ENCODE results near the gene OIT3. TPM values are rescaled to one million over a fixed set of nuclear protein-coding genes. Genes with fewer than 3 reads are reported as not detected.

Gene OIT3
- total RNA-seq, 1 experiment from 2014 or later, result not detected

- intact Hi-C loops (cut with micrococcal nuclease; ENCODE audit: unreplicated experiment), result no loop called here
- H3K27me3 Mint-ChIP-seq (ENCODE audit: insufficient read depth, unreplicated experiment), result no peaks in the 10 kb centered on the region
- H3K4me1 Mint-ChIP-seq (ENCODE audit: low read depth, unreplicated experiment), result no peaks in the 10 kb centered on the region
- Histone ChIP-seq H3K4me1 (no peaks in the 10 kb centered on the region), H3K36me3 (ENCODE audit: control insufficient read depth, insufficient read depth, low read length) (no peaks in the 10 kb centered on the region), H3K27me3 (replicated peaks; ENCODE audit: control insufficient read depth, insufficient read depth, low read length) (no peaks in the 10 kb centered on the region), H3K9me3 (no peaks in the 10 kb centered on the region), H3K4me3 (ENCODE audit: low read depth, low read length) (no peak overlapping the region)
- TF ChIP-seq, protein P1, sequence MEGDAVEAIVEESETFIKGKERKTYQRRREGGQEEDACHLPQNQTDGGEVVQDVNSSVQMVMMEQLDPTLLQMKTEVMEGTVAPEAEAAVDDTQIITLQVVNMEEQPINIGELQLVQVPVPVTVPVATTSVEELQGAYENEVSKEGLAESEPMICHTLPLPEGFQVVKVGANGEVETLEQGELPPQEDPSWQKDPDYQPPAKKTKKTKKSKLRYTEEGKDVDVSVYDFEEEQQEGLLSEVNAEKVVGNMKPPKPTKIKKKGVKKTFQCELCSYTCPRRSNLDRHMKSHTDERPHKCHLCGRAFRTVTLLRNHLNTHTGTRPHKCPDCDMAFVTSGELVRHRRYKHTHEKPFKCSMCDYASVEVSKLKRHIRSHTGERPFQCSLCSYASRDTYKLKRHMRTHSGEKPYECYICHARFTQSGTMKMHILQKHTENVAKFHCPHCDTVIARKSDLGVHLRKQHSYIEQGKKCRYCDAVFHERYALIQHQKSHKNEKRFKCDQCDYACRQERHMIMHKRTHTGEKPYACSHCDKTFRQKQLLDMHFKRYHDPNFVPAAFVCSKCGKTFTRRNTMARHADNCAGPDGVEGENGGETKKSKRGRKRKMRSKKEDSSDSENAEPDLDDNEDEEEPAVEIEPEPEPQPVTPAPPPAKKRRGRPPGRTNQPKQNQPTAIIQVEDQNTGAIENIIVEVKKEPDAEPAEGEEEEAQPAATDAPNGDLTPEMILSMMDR (IDR thresholded peaks at IDR 0.05; ENCODE audit: insufficient read depth in 1 of 2, low read depth in 1 of 2, low read length in 1 of 2, severe bottlenecking in 1 of 2, unreplicated experiment in 1 of 2), result no peak
- no peak for DNase-seq
- H3K9me3 Mint-ChIP-seq (ENCODE audit: unreplicated experiment), result no peaks in the 10 kb centered on the region
- peaks cover 17% of the 10 kb centered on the region for H3K36me3 Mint-ChIP-seq (ENCODE audit: insufficient read depth, unreplicated experiment)
- H3K4me3 Mint-ChIP-seq (ENCODE audit: unreplicated experiment), result no peak overlapping the region
- ChIA-PET CTCF (no interaction called here), POLR2A (no interaction called here)
- H3K27ac Mint-ChIP-seq (ENCODE audit: unreplicated experiment), result no peak overlapping the region
- no TSS peak for BruUV-seq (replicated peaks)
Observed at GRCh38 chr10:72889391-72889831, 4.1 kb upstream of the OIT3 start.

GRCh38 chr10:72890086-72890485 lies 3.5 kb upstream of the OIT3 start:
- intact Hi-C loops (cut with micrococcal nuclease; ENCODE audit: unreplicated experiment), result no loop called here
- peaks cover 17% of the 10 kb centered on the region for H3K36me3 Mint-ChIP-seq (ENCODE audit: insufficient read depth, unreplicated experiment)
- DNase-seq, result no peak
- CTCF ChIA-PET, result no interaction called here
- Histone ChIP-seq H3K9me3 (no peaks in the 10 kb centered on the region), H3K4me3 (ENCODE audit: low read depth, low read length) (no peak overlapping the region), H3K4me1 (no peaks in the 10 kb centered on the region), H3K27me3 (replicated peaks; ENCODE audit: control insufficient read depth, insufficient read depth, low read length) (no peaks in the 10 kb centered on the region), H3K36me3 (ENCODE audit: control insufficient read depth, insufficient read depth, low read length) (no peaks in the 10 kb centered on the region)
- no TSS peak for BruUV-seq (replicated peaks)
- TF ChIP-seq, protein P1 (IDR thresholded peaks at IDR 0.05; ENCODE audit: insufficient read depth in 1 of 2, low read depth in 1 of 2, low read length in 1 of 2, severe bottlenecking in 1 of 2, unreplicated experiment in 1 of 2), result no peak
- no peaks in the 10 kb centered on the region for H3K9me3 Mint-ChIP-seq (ENCODE audit: unreplicated experiment)
- POLR2A ChIA-PET, result no interaction called here
- H3K4me1 Mint-ChIP-seq (ENCODE audit: low read depth, unreplicated experiment), result no peaks in the 10 kb centered on the region
- no peaks in the 10 kb centered on the region for H3K27me3 Mint-ChIP-seq (ENCODE audit: insufficient read depth, unreplicated experiment)
- no peak overlapping the region for H3K27ac Mint-ChIP-seq (ENCODE audit: unreplicated experiment)
- H3K4me3 Mint-ChIP-seq (ENCODE audit: unreplicated experiment), result no peak overlapping the region

- BruUV-seq (replicated peaks), result no TSS peak
- Histone ChIP-seq H3K4me1 (no peaks in the 10 kb centered on the region), H3K4me3 (ENCODE audit: low read depth, low read length) (no peak overlapping the region), H3K9me3 (no peaks in the 10 kb centered on the region), H3K27me3 (replicated peaks; ENCODE audit: control insufficient read depth, insufficient read depth, low read length) (no peaks in the 10 kb centered on the region), H3K36me3 (ENCODE audit: control insufficient read depth, insufficient read depth, low read length) (no peaks in the 10 kb centered on the region)
- TF ChIP-seq, protein P1 (IDR thresholded peaks at IDR 0.05; ENCODE audit: insufficient read depth in 1 of 2, low read depth in 1 of 2, low read length in 1 of 2, severe bottlenecking in 1 of 2, unreplicated experiment in 1 of 2), result no peak
- CTCF ChIA-PET, result no interaction called here
- Mint-ChIP-seq H3K27me3 (ENCODE audit: insufficient read depth, unreplicated experiment) (no peaks in the 10 kb centered on the region), H3K4me1 (ENCODE audit: low read depth, unreplicated experiment) (no peaks in the 10 kb centered on the region), H3K9me3 (ENCODE audit: unreplicated experiment) (no peaks in the 10 kb centered on the region), H3K36me3 (ENCODE audit: insufficient read depth, unreplicated experiment) (no peaks in the 10 kb centered on the region), H3K27ac (ENCODE audit: unreplicated experiment) (no peak overlapping the region), H3K4me3 (ENCODE audit: unreplicated experiment) (no peak overlapping the region)
- intact Hi-C loops (cut with micrococcal nuclease; ENCODE audit: unreplicated experiment), result no loop called here
- POLR2A ChIA-PET, result no interaction called here
- no peak for DNase-seq
Observed at GRCh38 chr10:72895236-72895850, 1.8 kb downstream of the OIT3 start.

Data from Caco-2 (cell line).